ENCODE data around the gene EPB41L4A.

DNA sequence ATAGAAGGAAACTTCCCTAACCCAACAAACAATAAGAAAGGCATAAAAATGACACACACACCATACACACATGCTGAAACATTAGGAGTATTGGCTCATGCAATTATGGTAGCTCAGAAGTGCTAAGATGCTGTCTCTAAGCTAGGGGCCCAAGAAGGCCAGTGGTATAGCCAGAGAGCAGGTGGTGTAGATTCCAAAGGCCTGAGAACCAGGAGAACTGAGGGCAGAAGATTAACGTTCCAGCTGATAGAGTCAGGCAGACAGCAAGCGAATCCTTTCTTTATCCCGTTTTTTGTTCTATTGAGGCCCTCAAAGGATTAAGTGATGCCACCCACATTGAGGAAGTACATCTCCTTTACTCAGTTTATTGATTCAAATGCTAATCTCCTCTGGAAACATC, 262.9 kb downstream of the EPB41L4A start:
- TF ChIP-seq, protein P1, sequence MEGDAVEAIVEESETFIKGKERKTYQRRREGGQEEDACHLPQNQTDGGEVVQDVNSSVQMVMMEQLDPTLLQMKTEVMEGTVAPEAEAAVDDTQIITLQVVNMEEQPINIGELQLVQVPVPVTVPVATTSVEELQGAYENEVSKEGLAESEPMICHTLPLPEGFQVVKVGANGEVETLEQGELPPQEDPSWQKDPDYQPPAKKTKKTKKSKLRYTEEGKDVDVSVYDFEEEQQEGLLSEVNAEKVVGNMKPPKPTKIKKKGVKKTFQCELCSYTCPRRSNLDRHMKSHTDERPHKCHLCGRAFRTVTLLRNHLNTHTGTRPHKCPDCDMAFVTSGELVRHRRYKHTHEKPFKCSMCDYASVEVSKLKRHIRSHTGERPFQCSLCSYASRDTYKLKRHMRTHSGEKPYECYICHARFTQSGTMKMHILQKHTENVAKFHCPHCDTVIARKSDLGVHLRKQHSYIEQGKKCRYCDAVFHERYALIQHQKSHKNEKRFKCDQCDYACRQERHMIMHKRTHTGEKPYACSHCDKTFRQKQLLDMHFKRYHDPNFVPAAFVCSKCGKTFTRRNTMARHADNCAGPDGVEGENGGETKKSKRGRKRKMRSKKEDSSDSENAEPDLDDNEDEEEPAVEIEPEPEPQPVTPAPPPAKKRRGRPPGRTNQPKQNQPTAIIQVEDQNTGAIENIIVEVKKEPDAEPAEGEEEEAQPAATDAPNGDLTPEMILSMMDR (IDR thresholded peaks at IDR 0.05; ENCODE audit: poor library complexity, severe bottlenecking), result no peak
- TF ChIP-seq EZH2 (IDR thresholded peaks at IDR 0.05; ENCODE audit: borderline replicate concordance, insufficient read depth, low read length, poor library complexity, severe bottlenecking), result no peak
- TF ChIP-seq SMC3 (conservative IDR thresholded peaks at IDR 0.05; ENCODE audit: poor library complexity), result no peak
- no peak for TF ChIP-seq POLR2AphosphoS5 (IDR thresholded peaks at IDR 0.05)
- TF ChIP-seq EP300 (conservative IDR thresholded peaks at IDR 0.05; ENCODE audit: poor library complexity, severe bottlenecking), result no peak
- no peak for TF ChIP-seq TAF1 (IDR thresholded peaks at IDR 0.05; ENCODE audit: low read depth)

Data from neural cell (in vitro differentiated cells).